Coronary artery (tissue), 2 donors: Measurements from ENCODE around the gene KRT6B.
"Not testable (repeated sequence)": the region's sequence is repeated elsewhere in the genome, so short reads cannot be mapped to it uniquely, and the experiment has no call there.

Source experiments
- DNase-seq: peaks from one replicate; pipeline ENCODE4 v3.0.0-alpha.2; 2017; ENCODE audit warnings: low spot score
- H3K27ac ChIP-seq, 2 donors: fragments of 200-600 bp; sonication (generic); one replicate each; pipeline ENCODE4 v1.5.1; 2016 to 2019
- H3K4me3 ChIP-seq: fragments of 200-600 bp; sonication (generic); 2 replicates; pipeline ENCODE4 v1.5.1; 2016; ENCODE audit warnings: mild to moderate bottlenecking, moderate library complexity
- TF ChIP-seq, protein P1 (sequence below): fragments of 200-600 bp; sonication (generic); IDR thresholded peaks from one replicate; pipeline ENCODE4 v1.5.1; 2019; ENCODE audit warnings: antibody characterized with exemption

The KRT6B gene

DNA sequence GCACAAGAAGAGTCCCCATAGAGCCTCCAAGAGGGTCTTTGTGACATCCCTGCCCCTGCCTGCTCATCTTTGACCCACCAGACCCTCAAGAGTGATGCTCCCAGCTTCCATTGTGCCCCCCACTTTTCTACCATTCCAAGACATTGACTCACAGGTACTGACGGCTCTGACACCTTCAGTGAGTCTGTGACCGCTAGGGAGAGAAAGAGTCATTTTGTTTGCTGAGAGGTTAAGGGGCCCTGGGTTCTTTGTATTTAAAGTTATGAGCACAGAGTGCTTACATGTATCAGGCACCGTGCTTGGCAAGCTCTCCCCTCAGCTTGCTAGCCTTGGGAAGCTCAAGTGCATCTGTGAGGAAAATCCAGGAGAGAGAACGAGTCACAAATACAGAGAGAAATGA, 38.7 kb downstream of the KRT6B start:
- TF ChIP-seq, protein P1, sequence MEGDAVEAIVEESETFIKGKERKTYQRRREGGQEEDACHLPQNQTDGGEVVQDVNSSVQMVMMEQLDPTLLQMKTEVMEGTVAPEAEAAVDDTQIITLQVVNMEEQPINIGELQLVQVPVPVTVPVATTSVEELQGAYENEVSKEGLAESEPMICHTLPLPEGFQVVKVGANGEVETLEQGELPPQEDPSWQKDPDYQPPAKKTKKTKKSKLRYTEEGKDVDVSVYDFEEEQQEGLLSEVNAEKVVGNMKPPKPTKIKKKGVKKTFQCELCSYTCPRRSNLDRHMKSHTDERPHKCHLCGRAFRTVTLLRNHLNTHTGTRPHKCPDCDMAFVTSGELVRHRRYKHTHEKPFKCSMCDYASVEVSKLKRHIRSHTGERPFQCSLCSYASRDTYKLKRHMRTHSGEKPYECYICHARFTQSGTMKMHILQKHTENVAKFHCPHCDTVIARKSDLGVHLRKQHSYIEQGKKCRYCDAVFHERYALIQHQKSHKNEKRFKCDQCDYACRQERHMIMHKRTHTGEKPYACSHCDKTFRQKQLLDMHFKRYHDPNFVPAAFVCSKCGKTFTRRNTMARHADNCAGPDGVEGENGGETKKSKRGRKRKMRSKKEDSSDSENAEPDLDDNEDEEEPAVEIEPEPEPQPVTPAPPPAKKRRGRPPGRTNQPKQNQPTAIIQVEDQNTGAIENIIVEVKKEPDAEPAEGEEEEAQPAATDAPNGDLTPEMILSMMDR = no peak
- DNase-seq = no peak
- no peak overlapping the region for H3K27ac ChIP-seq
- no peak overlapping the region for H3K4me3 ChIP-seq

DNA sequence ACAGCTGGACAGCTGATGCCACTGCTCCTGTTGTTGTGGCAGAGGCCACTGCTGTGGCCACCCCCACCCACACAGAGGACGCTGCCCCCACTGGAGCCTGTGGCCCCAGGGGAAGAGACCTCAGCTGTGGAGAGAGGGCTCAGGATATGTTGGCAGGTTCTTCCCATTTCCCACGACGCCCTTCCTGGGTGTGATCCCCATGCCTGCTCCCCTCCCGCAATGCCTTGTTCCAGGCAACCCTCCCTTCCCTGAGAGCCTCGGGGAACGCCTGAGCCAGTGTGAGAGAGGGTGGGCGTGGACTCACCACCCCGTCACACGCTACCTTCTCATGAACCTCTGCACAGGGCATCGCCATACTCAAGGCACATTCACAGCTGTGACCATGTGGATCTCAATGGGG, 40.1 kb downstream of the KRT6B start:
- Histone ChIP-seq H3K27ac (no peak overlapping the region), H3K4me3 (no peak overlapping the region)
- no peak for DNase-seq
- TF ChIP-seq, protein P1 = no peak

DNA sequence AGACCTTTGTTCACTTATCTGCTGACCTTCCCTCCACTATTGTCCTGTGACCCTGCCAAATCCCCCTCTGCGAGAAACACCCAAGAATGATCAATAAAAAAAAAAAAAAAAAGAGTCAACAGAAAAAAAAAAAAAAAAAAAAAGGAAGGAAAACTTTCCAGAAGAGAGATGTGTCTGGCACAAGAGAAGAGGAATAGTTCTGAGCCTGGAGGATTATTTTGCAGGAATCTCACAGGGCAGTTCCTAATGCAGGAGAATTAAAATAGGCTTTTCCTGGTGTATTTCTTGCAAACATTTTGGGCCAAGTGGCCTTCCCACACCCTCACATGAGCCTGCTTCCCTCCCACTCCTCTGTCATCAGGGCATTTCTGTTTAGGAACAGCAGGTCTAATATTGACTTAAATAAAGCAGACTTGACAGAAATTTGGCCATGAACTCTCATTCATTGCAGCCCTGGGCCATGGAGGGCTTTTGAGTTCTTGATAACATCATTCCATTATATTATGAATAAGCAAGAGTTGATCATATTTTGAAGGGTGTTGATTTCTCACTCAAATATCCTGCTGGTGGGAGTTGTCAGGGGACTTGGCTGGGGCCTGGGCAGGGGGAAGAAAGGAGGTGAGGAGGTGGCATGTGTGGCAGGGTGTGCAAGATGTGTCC, 41.2 kb downstream of the KRT6B start:
- not testable (repeated sequence) for DNase-seq, H3K4me3 ChIP-seq, H3K27ac ChIP-seq

DNA sequence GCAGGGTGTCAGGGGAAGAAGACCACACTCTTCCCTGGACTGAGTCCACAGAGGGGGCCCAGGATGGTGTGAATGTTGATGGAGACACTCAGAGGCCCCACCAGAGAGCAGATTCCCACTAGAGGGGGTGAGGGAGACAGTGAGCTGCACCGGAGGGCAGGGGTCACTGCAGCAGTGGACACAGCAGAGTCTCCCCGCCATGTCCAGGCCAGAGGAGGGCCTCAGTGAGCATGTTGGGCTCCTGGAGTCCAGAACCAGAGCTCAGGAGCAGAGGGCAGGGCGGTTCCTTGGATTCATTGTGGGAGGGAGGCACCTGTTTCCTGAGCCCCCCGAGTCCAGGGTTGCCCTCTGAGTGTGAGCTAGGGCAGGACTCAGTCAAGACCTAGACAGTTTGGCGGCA, 44.0 kb downstream of the KRT6B start:
- no peak overlapping the region for H3K27ac ChIP-seq
- no peak overlapping the region for H3K4me3 ChIP-seq
- TF ChIP-seq, protein P1 = no peak
- DNase-seq = no peak

DNA sequence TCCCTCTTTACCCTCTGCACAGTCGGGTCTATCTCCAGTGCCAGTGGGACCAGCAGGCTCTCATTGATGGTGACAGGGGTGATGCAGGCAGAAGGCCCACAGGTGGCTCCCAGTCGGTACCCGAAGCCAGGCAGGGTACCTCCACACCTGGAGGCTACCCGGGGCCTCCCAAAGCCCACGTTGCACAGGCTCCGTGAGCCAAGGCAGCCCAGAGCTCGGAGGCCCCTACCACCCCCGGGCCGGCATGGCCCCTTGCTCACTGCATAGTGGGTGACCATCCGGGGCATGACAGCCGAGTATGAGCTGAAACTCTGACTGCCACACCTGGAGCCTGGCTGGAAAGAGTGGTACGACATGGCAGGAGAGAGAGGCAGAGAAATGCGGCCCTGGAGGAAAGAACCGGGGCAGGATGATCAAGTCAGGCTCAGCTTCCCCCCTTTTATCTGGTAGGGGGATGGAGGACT, 46.0 kb downstream of the KRT6B start, which contains the start of gene KRT82:
KRT82 (minus strand) TSS at position 414 of the 464 bp plus-strand sequence; CDS start at position 356, 58 bp downstream.
- TF ChIP-seq, protein P1 = no peak
- no peak within 1 kb of the TSS for H3K4me3 ChIP-seq
- DNase-seq = no peak
- no peak within 1 kb of the TSS for H3K27ac ChIP-seq

DNA sequence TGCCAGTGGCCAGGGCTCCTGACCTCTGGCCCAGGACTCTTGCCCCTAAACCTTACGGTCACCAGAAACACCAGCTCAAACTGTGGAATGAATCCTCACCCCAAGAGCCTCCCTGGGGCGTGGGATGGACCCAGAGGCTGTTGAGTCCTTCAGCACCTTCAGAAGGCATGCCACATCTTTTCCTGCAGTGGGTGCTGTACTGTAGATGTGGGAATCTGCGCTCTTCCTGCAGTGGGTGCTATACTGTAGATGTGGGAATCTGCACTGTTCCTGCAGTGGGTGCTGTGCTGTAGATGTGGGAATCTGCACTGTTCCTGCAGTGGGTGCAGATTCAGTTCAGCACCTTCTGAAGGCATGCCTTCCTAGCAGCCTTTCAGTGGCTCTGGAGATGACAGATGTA, 47.0 kb downstream of the KRT6B start:
- no peak for DNase-seq
- H3K4me3 ChIP-seq = no peak overlapping the region
- TF ChIP-seq, protein P1 = no peak
- H3K27ac ChIP-seq = no peak overlapping the region

DNA sequence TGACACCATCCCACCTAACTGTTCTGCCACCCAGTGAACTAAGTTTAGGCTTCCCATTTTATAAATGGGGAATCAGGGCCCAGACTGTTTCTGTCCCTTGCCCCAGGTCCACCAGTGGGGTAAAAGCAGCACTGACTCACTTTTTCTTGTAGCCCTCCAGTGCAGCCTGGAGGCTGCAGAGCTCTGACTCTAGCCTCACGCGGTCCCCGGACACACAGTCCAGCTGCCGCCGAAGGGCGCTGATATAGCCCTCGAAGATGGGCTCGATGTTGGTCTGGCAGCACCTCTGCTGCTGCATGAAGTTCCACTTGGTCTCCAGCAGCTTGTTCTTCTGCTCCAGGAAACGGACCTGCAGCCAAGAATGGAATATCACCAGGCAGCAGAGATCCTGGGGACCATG, 48.4 kb downstream of the KRT6B start:
- TF ChIP-seq, protein P1 = no peak
- Histone ChIP-seq H3K27ac (no peak overlapping the region), H3K4me3 (no peak overlapping the region)
- no peak for DNase-seq
